NCI-H1092 (cell line): ENCODE data around the gene STEAP3.

Source experiments
- DNase-seq: peaks from one replicate; lab custom pipeline; 2025; lab: John Stamatoyannopoulos, UW

The STEAP3 gene

DNA sequence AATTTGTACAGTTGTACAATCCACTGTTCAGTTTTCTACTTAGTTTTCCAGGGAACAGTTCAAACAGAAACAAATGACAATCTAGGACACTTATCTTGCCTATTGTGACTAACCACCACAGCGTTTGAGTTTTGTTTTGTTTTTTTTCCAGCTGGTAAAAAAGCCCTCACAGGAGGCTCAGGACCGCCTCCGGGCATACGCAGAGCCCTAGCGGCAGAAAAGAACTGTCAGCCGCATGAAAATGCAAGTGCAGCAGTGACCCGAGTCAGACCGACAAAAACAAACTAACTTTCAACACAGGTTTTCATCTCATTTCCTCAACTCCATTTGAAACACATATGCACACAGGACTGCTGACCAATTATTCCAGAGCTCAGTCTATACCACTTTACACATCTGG, 68.6 kb downstream of the STEAP3 start:
- no peak for DNase-seq

DNA sequence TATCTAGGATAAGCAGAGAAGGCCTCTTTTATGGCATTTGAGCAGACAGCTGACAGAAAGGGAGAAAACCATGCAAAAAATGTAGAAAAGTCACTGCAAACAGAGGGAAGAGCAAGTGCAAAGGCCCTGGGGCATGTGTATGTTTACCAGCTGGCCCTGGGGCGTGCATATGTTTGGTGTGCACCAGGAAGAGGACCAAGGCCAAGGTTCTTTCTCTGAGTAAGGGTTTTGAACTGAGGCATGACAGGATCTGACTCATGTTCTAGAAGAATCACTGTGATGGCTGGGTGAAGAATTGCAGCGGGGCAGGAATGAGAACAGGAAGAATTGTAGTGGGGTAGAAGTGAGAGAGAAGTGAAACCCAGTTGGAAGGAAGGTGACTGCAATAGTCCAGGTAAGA, 69.6 kb downstream of the STEAP3 start:
- DNase-seq = no peak

DNA sequence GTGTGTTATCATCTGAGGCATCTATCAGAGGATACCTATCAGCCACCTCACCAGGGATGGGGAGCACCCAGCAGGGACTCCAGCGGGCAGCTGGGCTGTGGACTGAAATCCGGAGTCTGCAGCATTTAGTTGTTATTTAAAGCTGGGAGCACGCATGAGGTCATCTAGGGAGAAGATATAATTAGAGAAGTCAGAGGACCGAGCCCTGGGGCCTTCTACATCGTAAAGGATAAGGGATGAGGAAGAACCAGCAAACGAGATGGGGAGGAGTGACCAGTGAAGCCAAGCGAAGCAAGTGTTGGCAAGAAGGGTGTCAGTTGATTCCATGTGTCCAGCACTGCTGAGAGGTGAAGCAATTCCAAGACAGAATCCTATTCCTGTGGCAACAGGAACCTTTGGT, 70.3 kb downstream of the STEAP3 start:
- no peak for DNase-seq

DNA sequence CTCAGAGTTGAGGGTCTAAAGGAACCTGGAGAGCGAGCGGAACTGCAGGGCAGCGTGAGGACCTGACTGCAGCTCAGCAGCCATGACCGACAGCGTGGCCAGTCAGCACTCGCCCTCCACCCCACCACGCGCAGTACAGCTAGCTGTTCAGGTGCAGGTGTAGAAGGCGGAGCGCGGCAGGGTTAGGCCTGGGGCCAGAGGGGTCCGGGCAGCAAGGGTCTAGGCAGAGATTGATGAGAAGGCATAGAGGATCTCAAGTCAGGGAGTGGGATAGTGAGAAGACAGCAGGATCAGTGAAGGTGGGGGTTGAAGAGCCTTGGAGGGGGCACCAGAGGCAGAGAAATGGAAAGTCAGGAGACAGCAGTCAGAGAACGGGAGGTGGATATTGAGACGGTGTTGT, 71.0 kb downstream of the STEAP3 start:
- DNase-seq = no peak

DNA sequence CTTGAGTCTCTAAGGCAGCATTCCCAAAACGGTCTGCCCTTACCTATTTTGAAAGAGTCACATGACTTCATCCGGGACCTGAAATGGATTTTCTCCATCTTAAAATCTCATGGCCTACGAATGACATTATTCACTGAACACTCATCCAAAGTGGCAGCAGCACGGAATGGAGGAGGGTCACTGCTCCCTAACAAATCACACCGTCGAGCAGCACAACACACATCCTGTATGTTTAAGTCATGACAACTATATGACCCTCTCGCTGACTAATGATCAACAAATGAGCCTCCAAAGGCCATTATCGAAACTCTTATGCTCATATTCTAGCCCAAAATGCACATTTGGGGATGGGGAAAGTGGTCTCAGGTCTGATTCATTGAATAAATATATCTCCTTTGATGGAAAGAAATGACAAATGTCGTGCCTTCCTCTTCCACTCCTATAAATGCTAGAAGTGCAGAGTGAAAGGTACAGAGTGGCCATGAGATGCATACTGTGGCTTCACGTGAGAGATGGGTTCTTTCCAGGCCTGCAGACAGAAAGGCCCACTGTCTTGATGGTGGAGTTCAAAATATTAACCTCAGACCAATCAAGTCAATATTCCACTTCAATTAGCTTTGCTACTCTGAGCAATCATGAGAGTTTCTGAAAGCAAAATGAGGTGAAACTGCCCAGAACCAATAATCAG, 72.2 kb downstream of the STEAP3 start:
- DNase-seq = no peak

DNA sequence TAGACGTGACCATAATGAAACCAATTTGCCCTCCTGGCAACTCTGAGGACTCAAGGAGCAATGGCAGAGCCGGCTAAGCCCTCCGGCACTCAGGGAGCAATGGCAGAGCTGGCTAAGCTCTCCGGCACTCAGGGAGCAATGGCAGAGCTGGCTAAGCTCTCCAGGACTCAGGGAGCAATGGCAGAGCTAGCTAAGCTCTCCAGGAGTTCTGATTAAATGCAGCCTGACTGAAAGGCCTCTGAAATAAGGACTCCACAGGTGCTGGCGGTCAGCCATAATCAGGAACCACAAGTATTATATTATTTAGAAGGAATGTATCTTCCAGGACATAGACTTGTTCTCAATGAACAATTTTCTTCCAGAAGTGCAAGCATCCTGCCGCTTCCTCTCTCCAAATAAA, 77.8 kb downstream of the STEAP3 start:
- DNase-seq = no peak

DNA sequence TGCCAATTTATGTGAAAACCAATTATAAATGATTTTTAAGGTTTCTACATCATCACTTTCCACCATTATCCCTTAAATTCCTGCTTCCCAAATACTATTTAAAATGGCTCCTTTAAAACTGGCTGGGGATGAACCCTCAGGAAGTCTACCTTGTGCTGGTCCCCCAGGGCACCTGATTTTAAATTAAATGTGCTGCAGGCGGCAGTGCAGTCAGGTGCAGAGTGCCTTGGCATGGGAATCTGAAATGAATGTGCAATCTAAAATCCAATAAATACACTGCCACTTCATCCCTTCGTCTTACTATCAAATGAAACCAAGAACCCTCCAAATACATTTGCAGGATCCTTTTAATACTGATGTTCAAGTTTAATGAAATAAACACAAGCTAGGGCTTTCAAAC, 81.2 kb downstream of the STEAP3 start:
- DNase-seq = no peak

DNA sequence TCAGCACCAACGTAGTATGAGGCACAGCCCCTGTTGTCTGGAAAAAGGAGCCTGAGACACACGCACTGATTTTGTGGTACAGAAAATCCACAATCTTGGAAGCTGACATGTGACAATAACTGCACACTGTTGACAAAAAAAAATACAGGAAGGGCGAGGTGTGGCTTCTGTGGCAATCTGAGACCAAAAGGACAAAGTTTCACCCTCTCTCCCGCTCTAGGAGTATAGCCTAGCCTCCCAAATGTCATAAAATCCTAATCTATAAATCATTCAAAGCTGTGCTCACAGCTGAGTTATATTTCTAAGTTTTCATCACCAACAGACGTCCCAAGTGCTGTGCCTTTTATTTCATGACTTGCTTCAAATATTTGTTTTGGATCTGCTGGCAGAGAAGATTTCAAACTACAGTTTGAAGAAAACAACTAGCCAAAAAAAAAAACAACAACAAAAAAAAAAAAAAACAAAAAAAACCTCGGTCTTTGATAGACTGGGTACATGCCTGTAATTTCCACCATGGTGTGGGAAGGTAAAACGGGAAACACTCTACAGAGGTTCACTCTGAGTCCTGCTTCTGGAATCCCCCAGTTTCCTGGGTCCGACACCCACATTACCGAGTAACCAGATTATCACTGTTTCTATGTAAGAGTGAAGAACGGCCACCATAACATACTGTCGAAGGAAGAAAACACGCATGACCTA, 82.0 kb downstream of the STEAP3 start:
- DNase-seq = no peak

DNA sequence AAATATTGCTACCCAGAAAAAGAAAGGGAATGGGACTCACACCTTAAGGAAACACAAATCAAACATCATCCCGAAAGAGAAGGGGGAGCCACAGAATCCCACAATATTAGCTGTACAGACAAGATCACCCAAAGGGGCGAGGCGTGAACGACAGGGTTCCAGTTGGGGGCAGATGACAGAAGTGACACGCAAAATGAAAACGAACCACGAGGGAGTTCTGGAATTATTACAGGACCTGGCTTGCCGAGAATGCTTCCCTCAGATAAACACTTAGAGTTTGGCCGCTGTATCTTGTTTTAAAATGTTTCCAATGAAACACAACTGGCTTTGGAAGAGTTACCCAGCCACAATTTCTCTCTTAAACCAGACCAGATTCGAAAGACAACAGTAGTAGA, 82.6 kb downstream of the STEAP3 start:
- no peak for DNase-seq

DNA sequence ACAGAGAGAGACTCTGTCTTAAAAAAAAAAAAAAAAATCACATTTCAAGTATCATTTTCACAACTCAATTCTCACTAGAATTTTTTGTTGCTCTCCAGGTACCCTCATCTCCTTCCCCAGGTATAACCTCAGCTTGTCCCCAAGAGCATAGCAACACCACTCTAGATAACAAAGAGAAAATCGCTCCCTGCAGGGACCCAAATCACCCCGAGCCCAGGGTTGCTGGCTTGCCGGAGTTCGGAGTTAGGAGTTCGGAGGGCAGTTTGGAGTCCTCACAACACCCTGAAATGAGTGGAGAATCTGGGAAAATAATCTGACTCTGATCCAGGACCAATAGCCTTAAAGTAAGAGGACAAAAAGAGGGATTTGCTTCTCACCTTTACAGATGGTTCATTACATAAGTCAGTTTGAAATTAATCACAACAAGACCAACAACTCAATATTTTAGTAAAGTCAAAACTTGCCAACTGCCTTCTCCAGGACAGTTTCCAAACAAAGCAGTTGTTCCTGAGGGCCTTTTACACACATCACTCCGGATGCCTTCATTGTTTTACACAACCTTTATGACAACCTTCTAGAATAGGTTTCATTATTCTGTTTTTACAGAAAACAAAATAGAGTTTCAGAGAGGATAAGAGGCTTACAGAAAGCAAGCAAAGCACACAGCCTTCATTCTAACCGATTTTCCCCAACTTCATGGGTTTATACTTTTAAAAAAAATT, 83.9 kb downstream of the STEAP3 start:
- DNase-seq = no peak

DNA sequence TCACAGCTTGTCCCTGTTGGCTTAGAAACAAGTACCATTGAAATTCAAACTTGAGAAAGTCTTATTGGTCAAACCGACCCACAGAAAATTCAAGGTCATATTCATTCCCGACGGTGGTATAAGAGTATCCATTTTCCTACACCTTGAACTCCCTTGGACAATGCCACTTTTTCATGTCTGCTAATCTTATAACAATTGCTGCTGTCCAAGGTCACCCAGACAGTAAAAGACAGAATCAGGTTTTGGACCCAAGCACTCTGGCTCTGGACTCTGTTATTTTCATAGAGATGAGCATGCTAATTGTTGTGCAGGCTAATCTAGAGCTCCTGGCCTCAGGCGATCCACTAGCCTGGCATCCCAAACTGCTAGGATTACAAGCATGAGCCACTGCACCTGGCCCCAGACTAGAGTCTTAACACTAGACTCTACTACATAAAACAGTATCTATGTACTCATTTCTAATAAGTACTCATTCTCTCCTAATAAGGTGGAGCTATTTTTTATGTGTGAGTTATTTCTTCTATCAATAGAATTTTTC, 85.2 kb downstream of the STEAP3 start:
- no peak for DNase-seq

DNA sequence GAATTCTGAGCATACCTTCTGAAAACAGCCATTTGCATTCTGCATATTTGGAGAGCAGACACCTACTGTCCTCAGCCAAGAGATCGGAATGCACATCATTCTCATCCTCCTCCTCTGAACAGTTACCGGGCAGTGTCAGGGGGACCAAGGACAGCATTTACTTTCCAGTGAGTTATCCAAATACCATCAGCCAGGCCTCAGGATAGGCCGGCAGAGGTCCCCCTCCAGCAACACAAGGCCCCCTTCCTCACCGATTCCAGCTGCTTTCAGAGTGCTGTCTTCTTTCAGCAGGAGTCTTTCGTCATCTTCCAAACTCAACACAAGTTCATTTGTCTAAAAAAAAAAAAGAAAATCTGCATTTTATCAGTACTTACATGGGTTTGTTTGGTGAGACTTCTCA, 87.7 kb downstream of the STEAP3 start:
- no peak for DNase-seq

DNA sequence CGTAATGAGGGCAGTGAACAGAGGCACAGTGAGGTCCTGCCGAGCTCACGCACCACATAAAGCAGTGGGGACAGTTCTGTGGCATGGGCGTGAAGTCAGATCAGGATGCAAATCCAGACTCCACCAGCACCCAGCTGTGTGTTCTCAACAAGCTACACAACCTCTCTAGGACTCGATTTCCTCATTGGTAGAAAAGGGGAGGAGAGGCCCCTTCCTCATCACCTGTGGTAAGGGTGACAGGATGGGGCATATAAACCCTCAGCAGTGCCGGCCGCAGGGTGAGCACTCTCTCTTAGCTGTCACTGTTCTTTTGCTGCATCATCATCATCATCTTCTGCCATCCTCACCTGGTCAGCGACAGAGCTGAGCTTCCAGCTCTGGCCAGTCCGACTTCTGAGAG, 88.2 kb downstream of the STEAP3 start:
- no peak for DNase-seq
